RWPE2 (cell line): ENCODE measurements around the gene RNF223.

Experiments
- ATAC-seq: fragments of 200-7000 bp; cut with Tn5 transposase; 3 replicates; pipeline ENCODE4 v1.9.1; 2021; ENCODE audit warnings: low read depth
- DNase-seq: peaks from one replicate; pipeline ENCODE4 v3.0.0-alpha.2; 2020; ENCODE audit warnings: low spot score
- H3K27ac ChIP-seq: fragments of 450-650 bp; 2 replicates; pipeline ENCODE4 v1.5.1; 2017; ENCODE audit warnings: mild to moderate bottlenecking; ENCODE audit not compliant: poor library complexity, severe bottlenecking
- H3K27me3 ChIP-seq: fragments of 250-450 bp; sonication (Bioruptor Pico); 2 replicates; pipeline ENCODE4 v1.5.1; 2021; ENCODE audit warnings: mild to moderate bottlenecking, moderate library complexity; ENCODE audit not compliant: insufficient read depth, poor library complexity, severe bottlenecking
- H3K36me3 ChIP-seq: fragments of 250-450 bp; sonication (Bioruptor Pico); 2 replicates; pipeline ENCODE4 v1.5.1; 2020; ENCODE audit warnings: low read depth, mild to moderate bottlenecking, moderate library complexity
- H3K4me1 ChIP-seq: fragments of 250-450 bp; sonication (Bioruptor Pico); 2 replicates; pipeline ENCODE4 v1.5.1; 2021; ENCODE audit warnings: mild to moderate bottlenecking, moderate library complexity; ENCODE audit not compliant: insufficient read depth, poor library complexity, severe bottlenecking
- H3K4me3 ChIP-seq: fragments of 250-450 bp; sonication (Bioruptor Pico); 2 replicates; pipeline ENCODE4 v1.5.1; 2021; ENCODE audit warnings: mild to moderate bottlenecking, moderate library complexity; ENCODE audit not compliant: severe bottlenecking
- H3K9me3 ChIP-seq: fragments of 250-450 bp; sonication (Bioruptor Pico); 2 replicates; pipeline ENCODE4 v1.5.1; 2021; ENCODE audit warnings: mild to moderate bottlenecking, moderate library complexity; ENCODE audit not compliant: severe bottlenecking
- CTCF ChIP-seq: fragments of 450-650 bp; IDR thresholded peaks from one replicate; pipeline ENCODE4 v1.5.1; 2017; ENCODE audit warnings: mild to moderate bottlenecking, moderate library complexity; ENCODE audit not compliant: poor library complexity, severe bottlenecking

The RNF223 gene

DNA sequence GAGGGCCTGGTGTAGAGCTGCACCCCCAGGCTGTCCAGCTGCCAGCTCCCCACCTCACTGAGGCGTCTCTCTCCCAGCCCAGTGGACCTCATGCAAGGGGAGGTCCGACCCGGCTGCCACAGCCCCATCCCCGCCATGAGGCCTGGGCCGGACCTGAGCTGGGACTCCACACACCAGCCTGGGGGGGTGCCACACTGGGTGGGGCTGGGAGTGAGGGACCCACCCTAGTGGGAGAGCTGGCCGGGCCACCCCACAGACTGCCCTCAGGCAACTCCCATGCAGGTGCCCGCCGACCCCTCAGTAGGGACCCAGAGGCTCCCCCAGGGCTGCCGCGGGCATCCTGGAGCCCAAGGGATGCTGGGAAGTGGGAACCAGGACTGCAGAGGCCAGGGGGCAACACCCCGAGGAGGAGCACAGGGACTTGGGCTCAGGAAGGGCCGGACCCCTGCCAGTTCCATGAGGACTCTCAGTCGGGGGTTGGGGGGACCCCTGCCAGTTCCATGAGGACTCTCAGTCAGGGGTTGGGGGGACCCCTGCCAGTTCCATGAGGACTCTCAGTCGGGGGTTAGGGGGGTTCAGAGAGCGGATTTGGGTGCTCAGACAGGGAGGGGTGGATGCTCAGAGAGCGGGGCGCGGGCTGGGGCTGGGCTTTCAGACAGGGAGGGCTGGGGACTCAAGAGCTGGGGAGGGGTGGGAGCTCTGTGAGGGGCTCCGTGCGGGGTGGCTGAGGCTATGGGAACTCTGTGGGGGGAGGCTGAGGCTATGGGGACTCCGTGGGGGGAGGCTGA, 1.2 kb upstream of the RNF223 start:
- TF ChIP-seq CTCF, result no peak
- H3K4me3 ChIP-seq, result no peak overlapping the region
- H3K36me3 ChIP-seq, result no peaks in the 10 kb centered on the region
- H3K9me3 ChIP-seq, result no peaks in the 10 kb centered on the region
- peaks cover 19% of the 10 kb centered on the region for H3K4me1 ChIP-seq
- peak; percentile 67 for DNase-seq
- no peaks in the 10 kb centered on the region for H3K27me3 ChIP-seq
- no peak for ATAC-seq
- no peak overlapping the region for H3K27ac ChIP-seq

- H3K27me3 ChIP-seq, result no peaks in the 10 kb centered on the region
- H3K9me3 ChIP-seq, result no peaks in the 10 kb centered on the region
- no peak for TF ChIP-seq CTCF
- no peaks in the 10 kb centered on the region for H3K36me3 ChIP-seq
- DNase-seq (no peak), ATAC-seq (peak; percentile 4)
- H3K4me1 ChIP-seq, result peaks cover 12% of the 10 kb centered on the region
- no peak overlapping the region for H3K27ac ChIP-seq
- no peak overlapping the region for H3K4me3 ChIP-seq
Measured at GRCh38 chr1:1074631-1075147, 583 bp upstream of the RNF223 start.

DNA sequence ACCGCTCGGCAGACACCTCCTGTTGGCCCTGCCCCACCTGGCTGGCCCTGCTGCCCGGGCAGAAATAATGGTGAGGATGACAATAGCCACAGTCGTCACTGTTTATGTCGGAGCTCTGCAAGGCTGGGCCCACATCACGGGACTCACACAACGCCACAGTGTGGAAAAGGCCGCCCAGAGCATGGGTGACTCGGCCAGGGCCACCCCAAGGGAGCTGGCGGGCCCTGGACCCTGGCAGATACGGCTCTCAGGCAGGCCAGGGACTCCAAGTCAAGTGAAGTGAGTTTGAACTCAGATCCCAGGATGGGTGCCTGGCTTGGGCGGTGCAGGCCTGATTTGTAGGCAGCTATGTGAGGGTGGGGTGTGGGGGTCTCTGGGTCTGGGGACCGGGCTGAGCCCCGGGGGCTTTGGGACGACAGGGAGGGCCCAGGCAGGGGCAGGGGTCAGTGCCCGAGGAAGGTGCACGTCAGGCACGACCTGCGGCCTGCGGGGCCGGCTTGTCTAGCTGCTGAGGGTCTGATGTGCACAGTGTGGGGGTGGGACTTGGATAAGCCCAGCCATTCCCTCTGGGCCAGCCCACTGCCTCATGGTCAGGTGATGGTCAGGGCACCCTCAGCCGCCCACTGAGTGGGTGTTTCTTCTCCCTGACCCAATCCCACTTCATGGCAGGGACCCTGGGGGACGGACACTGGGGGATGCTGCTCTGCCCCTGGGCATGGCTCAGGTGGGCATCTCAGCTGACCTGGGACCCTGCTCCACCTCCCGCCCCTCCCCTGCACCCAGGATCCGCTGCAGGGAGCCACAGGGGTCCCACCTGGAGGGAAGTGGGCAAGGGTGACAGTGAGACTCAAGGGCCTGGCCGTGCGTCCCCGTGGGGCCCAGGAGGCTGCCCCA, 1.0 kb downstream of the RNF223 start:
- peaks cover 13% of the 10 kb centered on the region for H3K4me1 ChIP-seq
- DNase-seq (peak; percentile 69), ATAC-seq (no peak)
- no peaks in the 10 kb centered on the region for H3K36me3 ChIP-seq
- peak overlapping the region; percentile 6 for H3K27ac ChIP-seq
- no peak for TF ChIP-seq CTCF
- H3K9me3 ChIP-seq, result no peaks in the 10 kb centered on the region
- H3K27me3 ChIP-seq, result no peaks in the 10 kb centered on the region
- peak overlapping the region; percentile 8 for H3K4me3 ChIP-seq

GRCh38 chr1:1072299-1072848, 1.7 kb downstream of the RNF223 start:
- Histone ChIP-seq H3K36me3 (no peaks in the 10 kb centered on the region), H3K4me3 (no peak overlapping the region), H3K9me3 (no peaks in the 10 kb centered on the region), H3K4me1 (peaks cover 13% of the 10 kb centered on the region), H3K27me3 (no peaks in the 10 kb centered on the region), H3K27ac (no peak overlapping the region)
- TF ChIP-seq CTCF, result no peak
- ATAC-seq, result no peak
- DNase-seq, result no peak
